Spleen (tissue), 7 donors: ENCODE data around the gene MAP2K3.

Experiments used
- CTCF ChIP-seq, 11 experiments: fragments of 200-600 bp in 7 of 11; fragments of 450-650 bp in 4 of 11; sonication (generic) in 4 of 11; IDR thresholded peaks in 8 of 11; conservative IDR thresholded peaks in 3 of 11; 1 replicate in 7 of 11; 2 replicates in 4 of 11; pipeline versions ENCODE4 v1.4.0 to v1.8.0; 2016 to 2021; ENCODE audit warnings: antibody characterized with exemption in 11 of 11, inconsistent platforms in 4 of 11, mild to moderate bottlenecking in 1 of 11
- POLR2A ChIP-seq, 3 donors: fragments of 450-650 bp; IDR thresholded peaks; one replicate each; pipeline ENCODE4 v1.5.1; 2017; ENCODE audit warnings: antibody characterized with exemption in 3 of 3, mild to moderate bottlenecking in 1 of 3
- POLR2AphosphoS5 ChIP-seq, 3 donors: sonication (generic); formaldehyde crosslinking; IDR thresholded peaks; one replicate each; pipeline ENCODE4 v1.5.1; 2017; ENCODE audit warnings: antibody characterized with exemption in 3 of 3
- donor health status: DM: no; HTN: no; CAD: no; lungs with moderate emphysema.
- donor health status: DM: no; HTN: no; CAD: no.
- donor health status: DM: no; HTN: no; CAD: no.

- TF ChIP-seq CTCF (IDR thresholded peaks at IDR 0.05 in 8 of 11, conservative IDR thresholded peaks at IDR 0.05 in 3 of 11) = no peak
- TF ChIP-seq POLR2A (IDR thresholded peaks at IDR 0.05) = no peak
- TF ChIP-seq POLR2AphosphoS5 (IDR thresholded peaks at IDR 0.05) = no peak
These were observed 9.3 kb downstream of the MAP2K3 start for GRCh38 chr17:21293831-21294210.
